ENCODE measurements around the gene CYGB. TPM values are rescaled to one million over a fixed set of nuclear protein-coding genes. Genes with fewer than 3 reads are reported as not detected.

The CYGB gene
- total RNA-seq, 1 donor from 2014 or later: 30.2 TPM

GRCh38 chr17:76532072-76532651 is 5.3 kb downstream of the CYGB start:
- H3K9me3 ChIP-seq: no peaks in the 10 kb centered on the region
- no peaks in the 10 kb centered on the region for H3K36me3 ChIP-seq
- peaks cover 70% of the 10 kb centered on the region for H3K4me1 ChIP-seq
- ATAC-seq: no peak
- peaks cover 9% of the 10 kb centered on the region for H3K27me3 ChIP-seq (ENCODE audit: low read depth)
- peak overlapping the region; percentile 90 for H3K27ac ChIP-seq
- intact Hi-C loops (cut with DNase I): no loop called here
- DNase-seq: no peak
- no peak overlapping the region for H3K4me3 ChIP-seq
- TF ChIP-seq CTCF (IDR thresholded peaks at IDR 0.05): no peak

- TF ChIP-seq CTCF (IDR thresholded peaks at IDR 0.05): no peak
- H3K4me3 ChIP-seq: no peak overlapping the region
- peaks cover 68% of the 10 kb centered on the region for H3K4me1 ChIP-seq
- ATAC-seq (no peak), DNase-seq (no peak)
- H3K36me3 ChIP-seq: no peaks in the 10 kb centered on the region
- no peaks in the 10 kb centered on the region for H3K9me3 ChIP-seq
- peak overlapping the region; percentile 90 for H3K27ac ChIP-seq
- intact Hi-C loops (cut with DNase I): no loop called here
- peaks cover 3% of the 10 kb centered on the region for H3K27me3 ChIP-seq (ENCODE audit: low read depth)
These were observed 5.9 kb downstream of the CYGB start for GRCh38 chr17:76531486-76532038.

GRCh38 chr17:76530811-76531485 is 6.6 kb downstream of the CYGB start:
- peak overlapping the region; percentile 90 for H3K27ac ChIP-seq
- H3K36me3 ChIP-seq: no peaks in the 10 kb centered on the region
- no peak for DNase-seq
- H3K9me3 ChIP-seq: no peaks in the 10 kb centered on the region
- no peak overlapping the region for H3K4me3 ChIP-seq
- TF ChIP-seq CTCF (IDR thresholded peaks at IDR 0.05): no peak
- peaks cover 62% of the 10 kb centered on the region for H3K4me1 ChIP-seq
- intact Hi-C loops (cut with DNase I): no loop called here
- no peak for ATAC-seq
- H3K27me3 ChIP-seq (ENCODE audit: low read depth): no peaks in the 10 kb centered on the region

GRCh38 chr17:76530095-76530723 is 7.3 kb downstream of the CYGB start:
- no peak for TF ChIP-seq CTCF (IDR thresholded peaks at IDR 0.05)
- Histone ChIP-seq H3K4me1 (peaks cover 60% of the 10 kb centered on the region), H3K36me3 (no peaks in the 10 kb centered on the region), H3K27me3 (ENCODE audit: low read depth) (no peaks in the 10 kb centered on the region), H3K9me3 (no peaks in the 10 kb centered on the region), H3K4me3 (peak overlapping the region; percentile 14), H3K27ac (peak overlapping the region; percentile 90)
- intact Hi-C loops (cut with DNase I): no loop called here
- ATAC-seq (peak; percentile 29 to 75), DNase-seq (peak; percentile 80)

DNA sequence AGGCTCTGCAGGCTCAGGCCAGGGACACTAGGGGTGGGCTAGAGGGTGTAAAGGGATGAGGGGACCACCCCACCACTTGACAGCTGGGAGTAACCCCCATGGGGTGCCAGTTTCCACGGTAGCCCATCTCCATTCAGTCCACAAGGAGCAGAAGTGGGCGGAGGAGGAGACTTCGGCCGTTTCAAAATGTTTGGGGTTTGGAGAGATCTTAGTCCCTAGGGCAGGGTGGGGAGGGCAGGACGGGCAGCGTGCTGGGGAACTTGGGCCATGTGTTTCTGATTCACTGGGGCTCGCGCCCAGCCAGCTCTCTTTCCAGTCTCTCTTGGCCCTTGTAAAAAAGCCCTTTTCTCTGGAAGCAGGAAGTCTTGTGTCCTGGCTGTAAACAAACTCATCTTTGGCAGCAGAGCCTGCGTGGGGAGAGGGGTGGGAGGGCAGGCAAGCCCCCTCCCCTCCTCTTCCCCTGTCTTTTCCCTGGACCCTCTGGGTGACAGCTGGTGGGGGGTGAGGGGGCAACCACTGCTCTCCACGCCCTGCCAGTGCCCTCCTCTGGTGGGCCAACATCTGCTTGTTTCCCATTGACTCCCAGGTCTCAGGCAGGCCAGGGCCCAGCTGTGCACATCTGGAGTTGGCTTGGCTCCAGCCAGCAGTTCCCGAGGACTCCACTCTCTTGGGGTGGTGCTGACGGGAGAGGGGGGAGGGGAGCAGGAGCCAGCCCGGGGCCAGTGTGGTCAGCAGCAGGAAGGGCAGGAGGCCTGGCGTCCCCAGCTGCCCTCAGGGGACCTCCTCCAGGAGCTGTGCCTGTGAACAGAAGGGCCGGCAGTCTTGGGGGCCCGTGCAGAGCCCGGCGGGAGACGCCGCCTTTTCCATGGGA is 8.1 kb downstream of the CYGB start:
- DNase-seq (peak; percentile 83), ATAC-seq (peak; percentile 64 to 76)
- Histone ChIP-seq H3K9me3 (no peaks in the 10 kb centered on the region), H3K36me3 (no peaks in the 10 kb centered on the region), H3K4me3 (peak overlapping the region; percentile 14), H3K27me3 (ENCODE audit: low read depth) (no peaks in the 10 kb centered on the region), H3K4me1 (peaks cover 68% of the 10 kb centered on the region), H3K27ac (peak overlapping the region; percentile 90)
- intact Hi-C loops (cut with DNase I): no loop called here
- no peak for TF ChIP-seq CTCF (IDR thresholded peaks at IDR 0.05)
